BJ (cell line): Measurements from ENCODE around the gene BAIAP2L1. TPM values are rescaled to one million over a fixed set of nuclear protein-coding genes. Genes with fewer than 3 reads are reported as not detected.
A peak's percentile ranks its signal among the peaks of the same experiment; 100 is the strongest.

Experiments
- CTCF ChIA-PET: fragments of 350-600 bp; formaldehyde crosslinking; extraction: SDS; loops from one replicate; lab custom pipeline; 2021; ENCODE audit warnings: antibody characterized with exemption, inconsistent platforms; lab: Yijun Ruan, JAX
- POLR2A ChIA-PET: fragments of 300-600 bp; sonication (Branson Sonifier 250); formaldehyde crosslinking; extraction: SDS; loops from one replicate; lab custom pipeline; 2021; ENCODE audit warnings: antibody characterized with exemption; lab: Charles Lee
- DNase-seq: peaks from one replicate; pipeline ENCODE4 v3.0.0-alpha.2; 2011; ENCODE audit warnings: low read depth
- H3K27me3 ChIP-seq: 2 replicates; pipeline ENCODE4 v1.6.0; 2011; ENCODE audit warnings: low read length; ENCODE audit not compliant: control insufficient read depth, insufficient read depth
- H3K36me3 ChIP-seq: 2 replicates; pipeline ENCODE4 v1.5.1; 2011; ENCODE audit warnings: low read length; ENCODE audit not compliant: control insufficient read depth, insufficient read depth
- H3K4me3 ChIP-seq: 2 replicates; pipeline ENCODE4 v1.5.1; 2011; ENCODE audit warnings: low read depth, mild to moderate bottlenecking, control low read depth, low read length
- CTCF ChIP-seq: IDR thresholded peaks from 2 replicates; pipeline ENCODE4 v1.5.1; 2011; ENCODE audit warnings: low read depth, mild to moderate bottlenecking, control low read depth, inconsistent platforms, low read length, moderate library complexity; ENCODE audit not compliant: insufficient read depth
- polyA plus RNA-seq: library from polyadenylated mRNA; depleted of rRNA; stranded (reverse); fragments of >200 nt; gene quantifications from 2 replicates; pipeline ENCODE4 v1.2.3, GENCODE V29; 2011

The BAIAP2L1 gene
- polyA plus RNA-seq, 1 experiment, result 11.4 TPM

GRCh38 chr7:98251601-98252424 is 149.1 kb downstream of the BAIAP2L1 start, which contains the start of gene TECPR1:
TSS of gene TECPR1 (minus strand) at chr7:98252232. CDS start at chr7:98246146, 6,086 bp downstream.
- H3K4me3 ChIP-seq, result peak within 1 kb of the TSS; percentile 90
- no peaks in the 10 kb centered on the region for H3K27me3 ChIP-seq
- POLR2A ChIA-PET, result no interaction called here
- CTCF ChIA-PET, result interaction anchor here (1.2 to 2.1 kb wide), 2 partner anchors 15 to 150 kb away, joined by 4 to 7 read pairs; no protein-coding TSS in a partner anchor
- no peaks in the 10 kb centered on the region; the same call in none of the 2 replicates for H3K36me3 ChIP-seq
- no peak for TF ChIP-seq CTCF
- peak; percentile 37 for DNase-seq

GRCh38 chr7:98251231-98251600 is 149.7 kb downstream of the BAIAP2L1 start:
- ChIA-PET POLR2A (no interaction called here), CTCF (interaction anchor here (0.6 to 1.2 kb wide), 2 partner anchors 150 to 1376 kb away, joined by 4 read pairs; no protein-coding TSS in a partner anchor)
- H3K36me3 ChIP-seq, result no peaks in the 10 kb centered on the region; the same call in 1 of the 2 replicates
- H3K4me3 ChIP-seq, result peak overlapping the region; percentile 90
- DNase-seq, result no peak
- TF ChIP-seq CTCF, result no peak
- H3K27me3 ChIP-seq, result no peaks in the 10 kb centered on the region

GRCh38 chr7:98250789-98251188 is 150.1 kb downstream of the BAIAP2L1 start:
- ChIA-PET CTCF (interaction anchor here (0.6 to 1.3 kb wide), 3 partner anchors 151 to 1376 kb away, joined by 3 to 4 read pairs (median 4); no protein-coding TSS in a partner anchor), POLR2A (no interaction called here)
- Histone ChIP-seq H3K4me3 (no peak overlapping the region), H3K36me3 (peaks cover under 1% of the 10 kb centered on the region; the same call in 1 of the 2 replicates), H3K27me3 (no peaks in the 10 kb centered on the region)
- DNase-seq, result no peak
- TF ChIP-seq CTCF, result no peak

- Histone ChIP-seq H3K36me3 (peaks cover 3% of the 10 kb centered on the region), H3K27me3 (no peaks in the 10 kb centered on the region), H3K4me3 (no peak overlapping the region)
- DNase-seq, result no peak
- TF ChIP-seq CTCF, result no peak
- CTCF ChIA-PET, result no interaction called here
- POLR2A ChIA-PET, result no interaction called here
These were observed 151.8 kb downstream of the BAIAP2L1 start for GRCh38 chr7:98249106-98249505.

- POLR2A ChIA-PET, result no interaction called here
- no peak for DNase-seq
- H3K36me3 ChIP-seq, result peaks cover 3% of the 10 kb centered on the region
- no peaks in the 10 kb centered on the region for H3K27me3 ChIP-seq
- CTCF ChIA-PET, result no interaction called here
- no peak for TF ChIP-seq CTCF
- H3K4me3 ChIP-seq, result no peak overlapping the region
These were observed 152.7 kb downstream of the BAIAP2L1 start for GRCh38 chr7:98248156-98248555.
